BJ (cell line): Measurements from ENCODE around the gene RPAIN. TPM values are rescaled to one million over a fixed set of nuclear protein-coding genes. Genes with fewer than 3 reads are reported as not detected.
"Not testable (repeated sequence)": the region's sequence is repeated elsewhere in the genome, so short reads cannot be mapped to it uniquely, and the experiment has no call there.

Source experiments
- CTCF ChIA-PET: fragments of 350-600 bp; formaldehyde crosslinking; extraction: SDS; loops from one replicate; lab custom pipeline; 2021; ENCODE audit warnings: antibody characterized with exemption, inconsistent platforms; lab: Yijun Ruan, JAX
- POLR2A ChIA-PET: fragments of 300-600 bp; sonication (Branson Sonifier 250); formaldehyde crosslinking; extraction: SDS; loops from one replicate; lab custom pipeline; 2021; ENCODE audit warnings: antibody characterized with exemption; lab: Charles Lee
- DNase-seq: peaks from one replicate; pipeline ENCODE4 v3.0.0-alpha.2; 2011; ENCODE audit warnings: low read depth
- H3K27me3 ChIP-seq: 2 replicates; pipeline ENCODE4 v1.6.0; 2011; ENCODE audit warnings: low read length; ENCODE audit not compliant: control insufficient read depth, insufficient read depth
- H3K36me3 ChIP-seq: 2 replicates; pipeline ENCODE4 v1.5.1; 2011; ENCODE audit warnings: low read length; ENCODE audit not compliant: control insufficient read depth, insufficient read depth
- H3K4me3 ChIP-seq: 2 replicates; pipeline ENCODE4 v1.5.1; 2011; ENCODE audit warnings: low read depth, mild to moderate bottlenecking, control low read depth, low read length
- CTCF ChIP-seq: IDR thresholded peaks from 2 replicates; pipeline ENCODE4 v1.5.1; 2011; ENCODE audit warnings: low read depth, mild to moderate bottlenecking, control low read depth, inconsistent platforms, low read length, moderate library complexity; ENCODE audit not compliant: insufficient read depth
- polyA plus RNA-seq: library from polyadenylated mRNA; depleted of rRNA; stranded (reverse); fragments of >200 nt; gene quantifications from 2 replicates; pipeline ENCODE4 v1.2.3, GENCODE V29; 2011

Gene RPAIN
- polyA plus RNA-seq, 1 experiment = 22.8 TPM

GRCh38 chr17:5431949-5432556 is 12.1 kb downstream of the RPAIN start:
- POLR2A ChIA-PET = no interaction called here

GRCh38 chr17:5434984-5435383 is 15.0 kb downstream of the RPAIN start:
- no peak for DNase-seq
- Histone ChIP-seq H3K36me3 (peaks cover 15% of the 10 kb centered on the region), H3K4me3 (no peak overlapping the region), H3K27me3 (no peaks in the 10 kb centered on the region)
- ChIA-PET CTCF (no interaction called here), POLR2A (no interaction called here)
- no peak for TF ChIP-seq CTCF

More at GRCh38 chr17:5431949-5432556, 12.1 kb downstream of the RPAIN start:
- no peak for DNase-seq
- Histone ChIP-seq H3K4me3 (no peak overlapping the region), H3K27me3 (no peaks in the 10 kb centered on the region), H3K36me3 (peaks cover 15% of the 10 kb centered on the region)
- no peak for TF ChIP-seq CTCF
- CTCF ChIA-PET = interaction anchor here (1.1 to 8.2 kb wide), 2 partner anchors 8 to 20 kb away, joined by 3 to 69 read pairs; partner anchors contain the start of gene C1QBP

GRCh38 chr17:5435781-5436315 is 15.9 kb downstream of the RPAIN start:
- H3K27me3 ChIP-seq, H3K4me3 ChIP-seq, CTCF ChIA-PET, DNase-seq: not testable (repeated sequence)
- H3K36me3 ChIP-seq = peaks cover 15% of the 10 kb centered on the region
- POLR2A ChIA-PET = interaction anchor here (0.7 to 0.8 kb wide), 2 partner anchors 13 to 1037 kb away, joined by 3 to 4 read pairs; no protein-coding TSS in a partner anchor

- POLR2A ChIA-PET = no interaction called here
- Histone ChIP-seq H3K4me3 (peak overlapping the region; percentile 56), H3K36me3 (peaks cover 13% of the 10 kb centered on the region), H3K27me3 (no peaks in the 10 kb centered on the region)
- CTCF ChIA-PET = interaction anchor here (1.3 to 6.0 kb wide), 9 partner anchors 8 to 188 kb away, joined by 3 to 69 read pairs (median 16); no protein-coding TSS in a partner anchor
- TF ChIP-seq CTCF = no peak
- DNase-seq = no peak
Observed at GRCh38 chr17:5437721-5438317, 17.8 kb downstream of the RPAIN start.

GRCh38 chr17:5438716-5439445 is 18.9 kb downstream of the RPAIN start, which contains the start of gene C1QBP:
C1QBP (minus strand) TSS chr17:5439155; CDS start chr17:5439073, 82 bp downstream.
- Histone ChIP-seq H3K36me3 (peaks cover 10% of the 10 kb centered on the region), H3K4me3 (peak within 1 kb of the TSS; percentile 56), H3K27me3 (no peaks in the 10 kb centered on the region)
- POLR2A ChIA-PET = no interaction called here
- DNase-seq = peak; percentile 65
- CTCF ChIA-PET = interaction anchor here (0.6 to 6.0 kb wide), 35 partner anchors 9 to 997 kb away, joined by 3 to 69 read pairs (median 5); partner anchors contain the start of genes DHX33 and NUP88
- TF ChIP-seq CTCF = peak; percentile 97
